ENCODE results near the gene KLRF2. TPM values are rescaled to one million over a fixed set of nuclear protein-coding genes. Genes with fewer than 3 reads are reported as not detected.

The KLRF2 gene
- polyA plus RNA-seq, 2 of the 4 experiments (the other 2 are of a cell fraction): not detected

GRCh38 chr12:9883175-9883574 is 1.9 kb downstream of the KLRF2 start:
- Histone ChIP-seq H3K4me3 (no peak overlapping the region), H3K4me1 (no peaks in the 10 kb centered on the region), H3K9me3 (no peaks in the 10 kb centered on the region), H3K27ac (no peak overlapping the region), H3K4me2 (no peak overlapping the region)
- no peak for FAIRE-seq
- ChIA-PET POLR2A (no interaction called here), CTCF (no interaction called here)
- TF ChIP-seq E2F6 (IDR thresholded peaks at IDR 0.05; ENCODE audit: borderline replicate concordance, low read depth) (no peak), JUNB (IDR thresholded peaks at IDR 0.05) (no peak), EHF (CRISPR knock-in tag; IDR thresholded peaks at IDR 0.05) (no peak), GATA3 (IDR thresholded peaks at IDR 0.05; ENCODE audit: borderline replicate concordance) (no peak), HOXB13 (CRISPR knock-in tag; IDR thresholded peaks at IDR 0.05; ENCODE audit: low read depth) (no peak), HOXB5 (CRISPR knock-in tag; IDR thresholded peaks at IDR 0.05) (no peak), RARB (CRISPR knock-in tag; IDR thresholded peaks at IDR 0.05) (no peak), TFCP2L1 (CRISPR knock-in tag; IDR thresholded peaks at IDR 0.05) (no peak), RNF2 (IDR thresholded peaks at IDR 0.05; ENCODE audit: borderline replicate concordance, low read depth) (no peak), HMGXB4 (CRISPR knock-in tag; IDR thresholded peaks at IDR 0.05; ENCODE audit: borderline replicate concordance) (no peak), EHMT2 (IDR thresholded peaks at IDR 0.05; ENCODE audit: low read depth) (no peak)
- DNase-seq (ENCODE audit: low read depth in 1 of 2, low spot score in 1 of 2): no peak
- ATAC-seq: no peak

GRCh38 chr12:9888665-9889273 is 7.5 kb downstream of the KLRF2 start:
- FAIRE-seq (no peak), ATAC-seq (no peak), DNase-seq (ENCODE audit: low read depth in 1 of 2, low spot score in 1 of 2) (no peak)
- Histone ChIP-seq H3K4me1 (no peaks in the 10 kb centered on the region), H3K27ac (no peak overlapping the region), H3K4me2 (no peak overlapping the region), H3K9me3 (no peaks in the 10 kb centered on the region), H3K4me3 (no peak overlapping the region)
- ChIA-PET CTCF (no interaction called here), POLR2A (no interaction called here)
- WGBS (ENCODE audit: missing lambda C conversion rate): 47% methylated on average over 4 of the region's 4 CpGs
- TF ChIP-seq CTCF (IDR thresholded peaks at IDR 0.05): no peak
- TF ChIP-seq MAFK (IDR thresholded peaks at IDR 0.05; ENCODE audit: partially characterized antibody): no peak

GRCh38 chr12:9895215-9895971 is 14.1 kb downstream of the KLRF2 start:
- no peak overlapping the region for H3K4me3 ChIP-seq
- no peak overlapping the region for H3K4me2 ChIP-seq
- POLR2A ChIA-PET: no interaction called here
- DNase-seq (ENCODE audit: low read depth in 1 of 2, low spot score in 1 of 2): no peak
- CTCF ChIA-PET: interaction anchor here (1.2 kb wide), 1 partner anchor 81 kb away, joined by 3 read pairs; no protein-coding TSS in a partner anchor
- 42% methylated on average over 6 of the region's 6 CpGs for WGBS (ENCODE audit: missing lambda C conversion rate)
- no peak for ATAC-seq
- H3K27ac ChIP-seq: no peak overlapping the region
- no peak for FAIRE-seq
- no peaks in the 10 kb centered on the region for H3K4me1 ChIP-seq
- H3K9me3 ChIP-seq: no peaks in the 10 kb centered on the region
- no peak for TF ChIP-seq CEBPB (IDR thresholded peaks at IDR 0.05)
- TF ChIP-seq ZC3H11A (IDR thresholded peaks at IDR 0.05): no peak
- no peak for TF ChIP-seq FOXS1 (CRISPR knock-in tag; IDR thresholded peaks at IDR 0.05)
- TF ChIP-seq PHF8 (IDR thresholded peaks at IDR 0.05; ENCODE audit: borderline replicate concordance, low read depth): no peak
- no peak for TF ChIP-seq RNF2 (IDR thresholded peaks at IDR 0.05; ENCODE audit: borderline replicate concordance, low read depth)
- no peak for TF ChIP-seq HDAC2 (IDR thresholded peaks at IDR 0.05)
- no peak for TF ChIP-seq CBX8 (IDR thresholded peaks at IDR 0.05)
- no peak for TF ChIP-seq E2F6 (IDR thresholded peaks at IDR 0.05; ENCODE audit: borderline replicate concordance, low read depth)
- TF ChIP-seq BCL3 (IDR thresholded peaks at IDR 0.05): no peak
- no peak for TF ChIP-seq REST (IDR thresholded peaks at IDR 0.05)
- no peak for TF ChIP-seq POLR2AphosphoS2 (conservative IDR thresholded peaks at IDR 0.05; ENCODE audit: low read length)
- TF ChIP-seq HES2 (IDR thresholded peaks at IDR 0.05): no peak
